ENCODE measurements around the gene TMEM232.

TMEM232 gene

GRCh38 chr5:110506378-110506777 lies 220.1 kb downstream of the TMEM232 start:
- DNase-seq: no peak

GRCh38 chr5:110496276-110496675 lies 230.2 kb downstream of the TMEM232 start:
- no peak for DNase-seq

GRCh38 chr5:110492446-110492845 lies 234.0 kb downstream of the TMEM232 start:
- DNase-seq: no peak

DNA sequence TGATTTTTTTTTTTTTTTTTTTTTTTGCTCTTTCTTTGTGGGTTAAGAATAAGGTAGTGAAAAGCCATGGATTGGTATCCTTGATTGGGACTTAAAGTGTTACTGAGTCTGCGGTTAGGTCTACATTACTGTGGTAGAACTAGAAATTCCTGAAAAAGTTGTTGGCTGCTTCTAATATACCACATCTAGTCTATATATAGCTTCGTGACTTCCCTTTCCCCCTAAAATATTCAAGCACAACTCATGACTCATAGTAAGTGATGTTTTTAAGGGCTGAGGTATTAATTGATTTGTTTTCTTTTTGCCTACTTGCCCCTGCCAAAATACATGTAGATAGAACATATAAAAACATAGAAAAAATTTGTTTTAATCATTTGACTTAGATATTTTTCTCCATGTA lies 247.6 kb downstream of the TMEM232 start:
- DNase-seq: peak; percentile 91

DNA sequence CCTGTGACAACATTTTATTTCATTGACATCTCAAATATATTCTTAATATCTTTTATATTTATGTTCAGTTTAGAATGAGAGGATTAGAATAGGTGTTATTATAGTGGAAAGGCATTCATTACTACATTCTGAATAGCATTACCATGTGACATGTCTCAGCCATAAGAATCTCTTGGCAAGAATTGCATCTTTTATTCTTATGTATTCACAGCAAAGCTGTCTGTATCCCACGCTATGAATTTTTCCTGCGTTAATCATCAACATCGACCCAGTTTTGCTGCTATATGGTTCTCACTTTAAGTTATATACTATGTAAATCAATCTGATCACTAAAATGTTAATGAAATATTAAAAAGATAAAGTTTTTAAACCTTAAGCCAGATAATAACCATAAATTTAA lies 248.6 kb downstream of the TMEM232 start:
- DNase-seq: peak; percentile 28

GRCh38 chr5:110476164-110476563 lies 250.3 kb downstream of the TMEM232 start:
- DNase-seq: no peak

GRCh38 chr5:110475529-110475928 lies 250.9 kb downstream of the TMEM232 start:
- no peak for DNase-seq

DNA sequence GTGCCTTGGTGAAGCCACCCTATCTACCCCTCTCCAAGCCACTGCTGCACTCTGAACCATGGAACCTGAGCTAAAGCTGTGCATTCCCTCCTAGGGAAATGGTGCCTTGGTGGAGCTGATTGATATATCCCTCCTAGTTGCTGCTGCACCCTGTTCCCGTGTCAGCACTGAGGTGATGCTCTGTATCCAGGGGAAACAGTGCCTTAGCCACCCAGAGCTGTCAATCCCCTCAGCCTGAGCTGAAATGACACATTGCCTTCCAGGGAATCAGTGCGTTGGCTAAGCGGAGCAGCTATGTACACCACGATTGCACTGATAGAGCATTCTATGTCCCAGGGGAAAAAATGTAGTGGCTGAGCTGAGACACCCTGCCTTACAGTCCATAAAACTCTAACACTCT lies 257.0 kb downstream of the TMEM232 start:
- no peak for DNase-seq

- peak; percentile 29 for DNase-seq
Measured at GRCh38 chr5:110463106-110463505, 263.4 kb downstream of the TMEM232 start.

- DNase-seq: no peak
Measured at GRCh38 chr5:110460837-110461236, 265.6 kb downstream of the TMEM232 start.

GRCh38 chr5:110458313-110458712 lies 268.2 kb downstream of the TMEM232 start:
- DNase-seq: no peak

DNA sequence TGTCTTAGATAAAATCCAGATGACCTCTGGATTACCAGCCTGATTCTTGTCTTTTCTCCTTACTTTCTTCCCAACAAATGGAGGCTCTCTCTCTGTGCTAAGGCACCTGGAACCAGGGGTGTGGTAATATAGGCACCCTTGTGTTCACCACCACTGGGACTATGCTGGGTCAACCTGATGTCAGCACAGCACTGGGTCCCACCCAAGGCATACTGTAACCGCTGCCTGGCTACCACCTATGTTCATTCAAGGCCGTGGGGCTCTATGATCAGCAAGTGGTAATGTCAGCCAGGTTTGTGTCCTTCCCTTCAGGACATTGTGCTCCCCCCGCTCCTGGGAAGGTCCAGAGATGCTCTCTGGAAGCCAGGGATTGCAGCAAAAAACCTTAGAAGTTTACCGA lies 283.6 kb downstream of the TMEM232 start:
- no peak for DNase-seq

DNA sequence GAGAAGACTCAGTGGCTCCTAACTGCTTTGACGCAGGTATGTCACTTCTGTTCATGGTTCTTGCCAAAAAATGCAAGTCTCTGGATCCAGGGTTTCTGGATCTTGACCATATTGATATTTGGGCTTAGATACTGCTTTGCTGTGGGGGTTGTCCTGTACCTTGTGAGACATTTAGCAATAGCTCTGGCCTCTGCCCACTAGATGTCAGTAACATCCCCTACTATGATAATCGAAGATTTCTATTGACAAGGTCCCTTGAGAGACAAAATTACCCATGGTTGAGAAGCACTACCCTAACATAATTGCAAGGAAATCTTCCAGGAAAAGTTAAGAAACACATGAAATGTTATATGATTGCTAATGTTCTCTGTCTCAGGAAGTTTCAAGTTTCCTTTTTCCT lies 285.4 kb downstream of the TMEM232 start:
- peak; percentile 19 for DNase-seq

DNA sequence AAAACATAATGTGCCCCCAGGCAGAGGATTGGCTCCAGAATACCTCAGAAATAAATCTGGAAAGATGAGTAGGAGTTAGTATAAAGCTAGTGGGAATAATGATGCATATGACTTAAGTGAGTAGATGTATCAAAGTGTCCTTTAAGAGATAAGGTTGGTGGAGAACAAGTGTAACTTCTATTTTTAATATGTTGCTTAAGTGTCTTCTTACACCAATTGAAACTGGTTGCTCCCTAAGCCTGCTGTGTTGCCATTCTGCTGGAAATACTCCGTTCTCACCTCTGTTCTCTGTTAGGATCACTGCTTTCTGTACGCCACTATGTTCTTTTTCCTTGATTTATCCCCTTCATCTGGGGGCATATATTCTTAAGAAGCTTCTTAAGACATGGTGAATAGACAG lies 286.4 kb downstream of the TMEM232 start:
- DNase-seq: no peak

GRCh38 chr5:110439296-110439695 lies 287.2 kb downstream of the TMEM232 start:
- DNase-seq: no peak

DNA sequence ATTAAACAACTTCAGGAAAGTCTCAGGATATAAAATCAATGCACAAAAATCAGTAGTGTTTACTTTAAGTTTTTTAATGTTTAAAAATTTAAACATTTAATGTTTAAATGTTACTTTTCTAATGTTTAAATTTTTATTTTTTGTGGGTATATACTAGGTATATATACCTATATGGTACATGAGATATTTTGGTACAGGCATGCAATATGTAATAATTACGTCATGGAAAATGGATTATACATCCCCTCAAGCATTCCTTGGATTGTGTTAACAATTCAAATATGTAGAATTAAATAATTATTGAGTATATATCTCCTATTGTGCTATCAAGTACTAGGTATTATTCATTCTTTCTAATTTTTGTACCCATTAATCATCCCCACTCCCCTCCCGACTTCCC lies 291.3 kb downstream of the TMEM232 start:
- no peak for DNase-seq

- DNase-seq: no peak
Measured at GRCh38 chr5:110431603-110432002, 294.9 kb downstream of the TMEM232 start.

DNA sequence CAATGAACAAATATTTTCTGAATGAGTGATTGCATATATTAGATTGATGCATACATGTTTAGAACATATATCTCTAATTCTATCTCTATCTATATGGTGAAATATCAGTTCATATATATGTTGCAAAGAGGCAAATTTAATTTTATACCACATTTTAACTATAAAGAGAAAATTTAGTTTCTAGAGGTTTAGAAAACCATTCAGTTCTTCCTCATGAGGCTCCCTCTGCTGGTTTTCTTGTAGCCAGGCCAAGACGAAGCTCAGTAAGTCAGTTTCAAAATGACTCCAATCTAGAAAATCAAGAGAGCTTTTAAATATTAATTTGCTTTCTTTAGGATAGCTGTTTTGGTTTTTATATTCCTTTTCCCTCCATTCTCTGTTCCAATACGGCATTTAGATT lies 312.1 kb downstream of the TMEM232 start:
- DNase-seq: peak; percentile 6

GRCh38 chr5:110413856-110414255 lies 312.6 kb downstream of the TMEM232 start:
- DNase-seq: peak; percentile 4

- DNase-seq: no peak
Measured at GRCh38 chr5:110409571-110409970, 316.9 kb downstream of the TMEM232 start.

DNA sequence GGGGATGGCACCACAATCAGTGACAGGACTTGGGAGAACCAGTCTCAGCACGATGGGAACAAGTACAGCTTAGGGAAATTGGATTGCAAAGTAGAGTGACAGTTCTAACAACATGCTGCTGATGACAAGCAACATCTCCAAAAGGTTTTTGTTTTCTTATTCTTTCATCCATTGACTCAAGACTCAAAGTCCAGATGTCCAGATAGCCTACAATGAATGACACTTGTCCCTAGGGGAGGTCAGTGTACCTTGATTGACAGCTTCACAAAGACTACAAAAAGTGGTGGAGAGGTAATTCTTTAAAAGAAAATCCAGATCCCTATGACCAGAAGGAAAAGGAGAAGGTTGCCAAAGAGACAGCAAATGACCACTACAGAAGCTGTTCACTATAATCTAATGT lies 323.9 kb downstream of the TMEM232 start:
- no peak for DNase-seq

GRCh38 chr5:110401881-110402280 lies 324.6 kb downstream of the TMEM232 start:
- DNase-seq: no peak

GRCh38 chr5:110398951-110399350 lies 327.5 kb downstream of the TMEM232 start:
- DNase-seq: no peak

DNA sequence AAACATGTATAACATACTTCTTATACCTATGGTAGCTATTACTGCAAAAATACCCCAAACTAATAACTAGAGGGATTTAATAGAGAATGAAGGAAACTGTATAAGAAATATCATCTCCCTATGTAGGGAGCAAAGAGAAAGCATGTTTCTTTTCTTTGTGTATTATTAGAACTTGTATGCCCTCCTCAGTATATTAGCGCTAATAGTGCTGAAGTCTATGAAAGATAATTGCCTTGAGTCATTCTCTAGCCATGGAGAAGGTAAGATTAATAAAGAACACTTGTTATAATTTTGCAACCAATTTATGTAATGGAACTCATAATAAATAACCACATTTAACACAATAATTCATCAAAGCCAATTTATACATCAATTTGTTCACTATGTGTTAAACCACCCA lies 329.2 kb downstream of the TMEM232 start:
- no peak for DNase-seq

DNA sequence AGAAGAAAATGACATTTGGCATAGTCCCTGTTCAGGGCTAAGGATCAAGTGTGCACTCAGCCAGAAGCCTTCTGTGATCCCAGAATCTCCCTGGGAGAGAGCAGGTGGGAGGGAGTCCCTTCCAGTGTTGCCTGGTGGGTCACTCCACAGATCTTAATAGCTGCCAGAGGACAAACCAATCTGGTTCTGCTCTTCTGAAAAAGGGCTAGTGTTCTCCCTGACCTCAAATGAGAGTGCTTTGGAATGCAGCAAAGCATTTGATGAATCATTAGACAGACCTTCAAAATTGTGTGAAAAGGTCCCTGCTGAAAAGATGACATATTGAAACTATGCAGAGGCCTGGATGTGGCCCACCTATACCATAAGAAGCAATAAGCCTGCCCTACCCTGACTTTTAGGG lies 339.7 kb downstream of the TMEM232 start:
- peak; percentile 9 for DNase-seq

DNA sequence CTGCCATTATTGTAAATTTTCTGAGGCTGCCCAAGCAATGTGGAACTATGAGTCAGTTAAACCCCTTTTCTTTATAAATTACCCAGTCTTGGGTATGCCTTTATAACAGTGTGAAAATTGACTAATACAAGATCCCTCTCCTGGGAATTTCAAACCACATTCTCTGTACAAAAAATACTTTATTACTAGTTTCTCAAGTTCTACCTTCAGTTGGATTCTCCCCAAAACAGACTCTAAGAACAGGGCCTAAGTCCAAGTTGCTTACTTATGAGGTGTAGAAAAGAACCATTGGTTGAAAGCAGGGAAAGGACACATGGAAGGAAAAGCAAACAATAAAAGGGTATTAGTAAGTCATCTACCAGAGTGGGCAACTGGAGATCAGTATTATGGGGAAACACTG lies 343.2 kb downstream of the TMEM232 start:
- DNase-seq: no peak

All from amniotic stem cell (primary cell).